Prostate gland (tissue), 2 donors: ENCODE data around the gene CIT. TPM values are rescaled to one million over a fixed set of nuclear protein-coding genes. Genes with fewer than 3 reads are reported as not detected.

ENCODE experiments used
- DNase-seq: peaks from one replicate; pipeline ENCODE4 v3.0.0-alpha.2; 2019; ENCODE audit warnings: low spot score
- H3K27ac ChIP-seq, 2 donors: fragments of 200-600 bp; sonication (generic); 2 replicates each; pipeline ENCODE4 v1.5.1; 2017 to 2019
- H3K27me3 ChIP-seq: fragments of 200-600 bp; sonication (generic); replicated peaks from 2 replicates; pipeline ENCODE4 v1.5.1; 2019; ENCODE audit not compliant: insufficient read depth
- H3K36me3 ChIP-seq, 2 donors: fragments of 200-600 bp; sonication (generic); 1 replicate in 1 of 2; 2 replicates in 1 of 2; pipeline versions ENCODE4 v1.5.1 to v1.8.1; 2017 to 2019
- H3K4me1 ChIP-seq: fragments of 200-600 bp; sonication (generic); replicated peaks from 2 replicates; pipeline ENCODE4 v1.5.1; 2019
- H3K4me3 ChIP-seq, 2 donors: fragments of 200-600 bp; sonication (generic); 2 replicates each; pipeline ENCODE4 v1.5.1; 2017 to 2019
- H3K9me3 ChIP-seq: fragments of 200-600 bp; sonication (generic); 2 replicates; pipeline ENCODE4 v1.5.1; 2017
- CTCF ChIP-seq, 4 experiments: fragments of 200-600 bp in 2 of 4; fragments of 450-650 bp in 2 of 4; sonication (generic) in 2 of 4; IDR thresholded peaks; 1 replicate in 3 of 4; 2 replicates in 1 of 4; pipeline ENCODE4 v1.5.1; 2016 to 2019; ENCODE audit warnings: antibody characterized with exemption in 4 of 4, mild to moderate bottlenecking in 2 of 4, moderate library complexity in 2 of 4
- POLR2A ChIP-seq: fragments of 450-650 bp; IDR thresholded peaks from one replicate; pipeline ENCODE4 v1.6.1; 2016; ENCODE audit warnings: antibody characterized with exemption, mild to moderate bottlenecking
- POLR2AphosphoS5 ChIP-seq: sonication (generic); formaldehyde crosslinking; IDR thresholded peaks from one replicate; pipeline ENCODE4 v1.6.1; 2017; ENCODE audit warnings: antibody characterized with exemption
- WGBS: methylation state at CpG from one replicate; pipeline ENCODE4 v1.1.5; 2018; 5-methylcytosine and 5-hydroxymethylcytosine counted together
- intact Hi-C: fragments of 100-400 bp; cut with DNase I; formaldehyde crosslinking; loops from one replicate; pipeline ENCODE4 v1.14.2; 2022
- total RNA-seq, 2 donors: library from RNA; depleted of rRNA; stranded (reverse); fragments of >200 nt; gene quantifications; one replicate each; pipeline ENCODE4 v1.1.0, GENCODE V29; 2016

The CIT gene
- total RNA-seq, 2 donors from 2014 or later, result 2.6 to 13.1 TPM

DNA sequence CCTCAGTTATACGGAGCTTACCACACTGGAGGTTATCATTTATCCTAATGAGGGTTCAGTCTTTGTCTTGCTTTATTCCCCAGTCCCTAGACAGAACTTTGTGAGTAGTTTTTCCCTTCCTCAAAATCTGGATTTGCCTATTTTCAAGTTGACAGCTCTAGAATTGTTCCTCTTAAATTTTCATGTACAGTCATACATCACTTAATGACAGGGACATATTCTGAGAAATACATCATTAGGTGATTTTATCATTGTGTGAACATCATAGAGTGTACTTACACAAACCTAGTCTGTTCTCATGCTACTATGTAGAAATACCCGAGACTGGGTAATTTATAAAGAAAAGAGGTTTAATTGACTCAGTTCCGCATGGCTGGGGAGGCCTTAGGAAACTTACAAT, 206.1 kb downstream of the CIT start:
- H3K4me3 ChIP-seq, result no peak overlapping the region
- no peak for DNase-seq
- H3K4me1 ChIP-seq, result no peaks in the 10 kb centered on the region
- TF ChIP-seq CTCF (IDR thresholded peaks at IDR 0.05) (no peak), POLR2AphosphoS5 (no peak), POLR2A (no peak)
- 68% methylated on average over 3 of the region's 3 CpGs for WGBS
- H3K27ac ChIP-seq, result no peak overlapping the region
- H3K9me3 ChIP-seq, result no peaks in the 10 kb centered on the region
- intact Hi-C loops, result no loop called here
- peaks cover 0 to 17% of the 10 kb centered on the region in 2 donors for H3K36me3 ChIP-seq
- no peaks in the 10 kb centered on the region for H3K27me3 ChIP-seq

- 41% methylated on average over 11 of the region's 11 CpGs for WGBS
- DNase-seq, result peak; percentile 56
- peaks cover 0 to 10% of the 10 kb centered on the region in 2 donors for H3K36me3 ChIP-seq
- H3K4me3 ChIP-seq, result no peak overlapping the region
- no peaks in the 10 kb centered on the region for H3K9me3 ChIP-seq
- no peaks in the 10 kb centered on the region for H3K4me1 ChIP-seq
- peak overlapping the region; percentile 54 to 63 for H3K27ac ChIP-seq
- no peaks in the 10 kb centered on the region for H3K27me3 ChIP-seq
- TF ChIP-seq POLR2A (no peak), CTCF (IDR thresholded peaks at IDR 0.05) (no peak), POLR2AphosphoS5 (peak; percentile 72)
- intact Hi-C loops, result no loop called here
Measured at GRCh38 chr12:119669744-119670472, 207.2 kb downstream of the CIT start.

GRCh38 chr12:119668324-119668841, 208.7 kb downstream of the CIT start:
- no peaks in the 10 kb centered on the region for H3K4me1 ChIP-seq
- intact Hi-C loops, result no loop called here
- 3% methylated on average over 13 of the region's 14 CpGs for WGBS
- TF ChIP-seq CTCF (IDR thresholded peaks at IDR 0.05) (no peak), POLR2AphosphoS5 (no peak), POLR2A (no peak)
- peak overlapping the region; percentile 72 to 81 for H3K27ac ChIP-seq
- H3K4me3 ChIP-seq, result peak overlapping the region; percentile 65 to 87
- no peaks in the 10 kb centered on the region for H3K9me3 ChIP-seq
- H3K27me3 ChIP-seq, result no peaks in the 10 kb centered on the region
- H3K36me3 ChIP-seq, result no peaks in the 10 kb centered on the region
- DNase-seq, result no peak

- under 1% methylated on average over 69 of the region's 69 CpGs for WGBS
- intact Hi-C loops, result loop anchor here (2.0 kb wide), 1 partner anchor 113 kb away; no protein-coding TSS in a partner anchor
Measured at GRCh38 chr12:119667577-119668323, 209.4 kb downstream of the CIT start, which contains the start of gene PRKAB1. PRKAB1 (plus strand) TSS chr12:119668133; CDS start chr12:119668245, 112 bp downstream.

More at GRCh38 chr12:119667577-119668323, 209.4 kb downstream of the CIT start, which contains the start of gene PRKAB1:
- peak; percentile 97 for DNase-seq
- peak within 1 kb of the TSS; percentile 65 to 87 for H3K4me3 ChIP-seq
- no peaks in the 10 kb centered on the region for H3K4me1 ChIP-seq
- no peaks in the 10 kb centered on the region for H3K36me3 ChIP-seq
- H3K27ac ChIP-seq, result peak within 1 kb of the TSS; percentile 72 to 81
- no peaks in the 10 kb centered on the region for H3K27me3 ChIP-seq
- TF ChIP-seq POLR2A (peak; percentile 61), POLR2AphosphoS5 (peak; percentile 96), CTCF (IDR thresholded peaks at IDR 0.05) (peak; percentile 77 to 93 (median 91))
- no peaks in the 10 kb centered on the region for H3K9me3 ChIP-seq
